Stimulated activated CD8-positive, alpha-beta memory T cell treated with anti-CD3 and anti-CD28 coated beads, Interleukin-4, amount 100 ng/mL, for 4 hours (primary cell): Measurements from ENCODE around the gene ASCL5.

ENCODE experiments used
- DNase-seq, 2 donors: peaks; one replicate each; pipeline ENCODE4 v3.0.0-alpha.2; 2020; ENCODE audit warnings: low read depth in 2 of 2, low spot score in 1 of 2

The ASCL5 gene

GRCh38 chr1:201111156-201111555 lies 15.8 kb downstream of the ASCL5 start:
- DNase-seq: no peak

DNA sequence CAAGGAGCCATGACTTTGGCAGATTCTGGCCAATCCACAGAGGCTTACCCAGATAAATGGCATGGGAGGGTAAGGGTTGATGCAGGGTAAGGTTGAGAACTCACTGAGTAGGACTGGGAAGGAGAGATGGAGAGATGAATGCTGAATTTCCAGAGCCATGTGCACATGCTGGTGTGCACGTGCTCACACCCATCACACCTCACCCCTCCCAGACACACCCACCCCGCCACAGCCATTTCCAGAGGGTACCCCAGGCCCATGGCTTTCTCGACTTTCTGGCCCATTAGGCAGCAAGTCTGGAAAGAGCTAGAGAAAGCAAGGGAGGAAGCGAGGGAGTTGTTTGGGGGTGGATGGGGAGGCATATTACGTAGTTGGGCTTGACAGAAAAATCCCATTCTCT lies 16.4 kb downstream of the ASCL5 start:
- no peak for DNase-seq

DNA sequence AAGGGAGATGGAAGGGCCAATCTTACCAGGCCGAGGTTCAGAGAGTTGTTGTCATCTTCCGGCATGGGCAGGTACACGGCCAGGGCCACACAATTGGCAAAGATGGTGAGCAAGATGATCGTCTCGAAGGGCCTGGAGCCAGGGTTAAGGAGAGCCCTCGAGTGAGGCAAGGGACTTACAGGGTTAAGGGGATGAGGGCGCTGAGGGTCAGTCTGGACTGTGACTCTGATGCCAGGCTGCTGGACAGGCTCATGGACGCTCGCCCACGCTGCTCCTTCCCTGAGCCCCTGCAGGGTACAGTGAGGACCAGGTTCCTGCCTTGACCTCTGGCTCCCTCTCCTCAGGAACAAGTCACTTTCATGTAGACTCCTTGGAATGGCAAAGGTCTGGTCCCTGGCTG lies 16.8 kb downstream of the ASCL5 start:
- DNase-seq: no peak

- no peak for DNase-seq
Measured at GRCh38 chr1:201109651-201110050, 17.3 kb downstream of the ASCL5 start.

GRCh38 chr1:201108614-201109013 lies 18.4 kb downstream of the ASCL5 start:
- DNase-seq: no peak

GRCh38 chr1:201105688-201106087 lies 21.3 kb downstream of the ASCL5 start:
- no peak for DNase-seq

DNA sequence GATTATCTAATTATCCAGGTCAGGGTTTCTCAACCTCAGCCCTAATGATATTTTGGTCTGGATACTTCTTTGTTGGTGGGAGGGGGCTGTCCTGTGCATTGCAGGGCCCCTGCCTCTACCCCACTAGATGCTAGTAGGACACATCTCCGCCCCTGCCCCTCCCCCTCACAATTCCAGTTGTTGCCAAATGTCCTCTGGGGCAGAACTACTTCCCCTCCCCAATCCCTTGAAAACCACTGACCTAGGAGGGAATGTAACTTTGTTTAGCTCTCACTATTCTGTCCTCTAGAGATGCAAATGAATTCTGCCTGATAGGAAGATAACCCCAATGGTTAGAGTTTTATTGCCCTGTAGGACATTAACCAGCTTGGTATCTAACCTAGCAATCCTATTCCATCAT lies 22.8 kb downstream of the ASCL5 start:
- DNase-seq: no peak

GRCh38 chr1:201103666-201104065 lies 23.3 kb downstream of the ASCL5 start:
- DNase-seq: no peak

DNA sequence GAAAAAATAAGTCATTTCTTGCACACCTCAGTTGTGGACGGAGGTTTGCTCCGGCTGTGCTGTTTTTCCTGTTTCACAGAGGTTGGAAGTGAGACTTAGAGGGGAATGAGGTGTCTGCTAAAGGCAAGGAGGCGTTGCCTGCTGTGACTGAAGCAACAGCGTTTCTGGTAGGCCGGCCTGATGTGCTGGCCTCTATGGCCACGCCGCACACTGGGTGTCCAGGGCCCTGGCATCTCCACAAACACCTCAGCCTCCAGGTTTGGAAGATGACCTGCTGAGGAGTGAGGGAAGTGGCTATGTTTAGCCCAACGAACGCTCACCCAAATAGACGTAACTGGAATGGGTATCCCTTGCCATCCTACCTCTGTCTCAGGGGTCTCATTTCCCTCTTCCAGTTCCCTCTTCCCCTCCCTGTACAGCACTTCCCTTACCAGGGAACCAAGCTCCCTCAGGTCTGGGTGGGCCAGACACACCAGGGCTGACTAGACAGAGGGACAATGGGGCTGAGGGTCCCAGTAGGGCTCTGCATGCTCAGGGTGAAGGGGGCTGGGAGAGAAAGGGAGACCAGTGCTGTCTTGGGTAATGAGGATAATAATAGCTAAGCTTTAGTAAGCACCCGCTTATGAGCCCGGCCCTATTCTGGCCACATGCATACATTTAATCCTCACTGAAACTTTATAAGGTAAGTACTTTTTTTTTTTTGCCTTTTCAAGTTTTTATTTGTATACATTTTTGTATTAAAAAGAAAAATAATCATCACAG lies 26.6 kb downstream of the ASCL5 start:
- DNase-seq: no peak

DNA sequence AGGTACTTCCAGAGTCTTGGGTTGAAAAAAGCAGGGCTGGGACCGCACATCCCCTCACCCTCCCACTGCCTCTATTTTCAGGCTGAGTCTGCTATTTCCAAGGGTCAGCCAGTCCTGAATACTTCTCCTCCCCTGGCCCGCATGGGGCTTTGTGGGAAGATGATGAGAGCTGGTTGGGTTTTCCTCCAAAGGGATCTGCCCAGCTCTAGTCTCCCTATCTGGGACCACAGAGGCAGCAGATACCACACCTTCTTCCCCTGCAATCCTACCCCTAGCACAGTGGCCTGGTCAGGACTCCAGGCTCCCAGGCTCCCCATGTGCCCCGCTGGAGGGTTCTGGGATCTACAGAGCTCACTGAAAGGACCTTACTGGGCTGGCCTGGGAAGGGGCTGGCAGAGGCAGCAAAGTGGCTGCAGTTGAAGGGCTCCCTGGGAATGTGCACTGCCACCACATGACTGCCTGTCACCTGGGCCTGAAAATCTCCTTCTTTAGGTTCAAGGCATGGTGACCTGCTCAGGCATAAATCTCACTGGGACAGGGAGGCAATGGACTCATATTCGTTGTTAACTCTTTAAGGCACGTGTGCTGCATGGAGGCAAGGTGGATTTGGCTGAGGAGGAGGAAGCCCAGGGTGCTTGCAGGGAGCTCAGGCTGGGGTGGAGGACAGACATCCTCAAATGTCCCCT lies 27.8 kb downstream of the ASCL5 start:
- no peak for DNase-seq

DNA sequence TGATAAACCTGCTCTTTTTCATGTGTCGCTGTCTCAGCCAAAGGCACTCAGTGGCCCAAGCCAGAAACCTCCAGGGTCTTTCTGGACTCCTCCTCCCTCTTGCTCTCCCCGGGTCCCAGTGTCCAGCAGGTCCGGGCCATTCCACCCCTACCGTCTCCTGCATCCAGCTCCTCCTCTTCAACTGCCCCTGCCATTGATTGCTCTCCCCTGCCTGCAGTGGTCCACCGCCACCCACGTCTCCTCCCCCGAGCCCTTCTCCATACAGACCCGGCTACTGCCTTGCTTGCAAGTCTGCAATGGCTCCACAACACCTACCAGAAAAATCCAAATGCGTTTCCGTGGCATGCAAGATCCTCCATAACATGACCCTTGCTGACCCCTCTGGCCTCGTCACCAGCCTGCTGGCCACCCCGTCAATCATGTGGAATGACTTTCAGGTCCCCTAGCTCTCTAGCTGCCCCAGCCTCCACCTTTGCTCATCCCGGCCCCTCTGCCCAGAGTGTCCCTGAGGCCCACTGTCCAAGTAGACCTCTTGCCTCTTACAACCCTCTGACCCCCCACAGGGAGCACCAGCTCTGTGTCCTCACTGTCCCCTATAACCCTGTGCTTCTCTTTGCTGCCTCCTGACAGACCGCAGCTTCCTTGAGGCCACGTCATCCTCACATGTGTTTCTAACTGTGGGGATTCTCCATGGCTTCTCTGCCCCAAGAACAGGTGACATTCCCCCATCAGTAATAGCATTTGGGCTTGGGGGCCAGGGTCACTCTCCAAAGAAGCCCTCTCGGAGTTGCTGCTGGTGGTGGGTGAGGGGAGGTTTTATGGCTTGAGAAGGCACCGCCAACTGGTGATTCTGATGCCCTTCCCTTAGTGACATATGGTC lies 29.8 kb downstream of the ASCL5 start:
- no peak for DNase-seq

- DNase-seq: no peak
Measured at GRCh38 chr1:201096041-201096461, 30.9 kb downstream of the ASCL5 start.

GRCh38 chr1:201095581-201095980 lies 31.4 kb downstream of the ASCL5 start:
- DNase-seq: no peak

DNA sequence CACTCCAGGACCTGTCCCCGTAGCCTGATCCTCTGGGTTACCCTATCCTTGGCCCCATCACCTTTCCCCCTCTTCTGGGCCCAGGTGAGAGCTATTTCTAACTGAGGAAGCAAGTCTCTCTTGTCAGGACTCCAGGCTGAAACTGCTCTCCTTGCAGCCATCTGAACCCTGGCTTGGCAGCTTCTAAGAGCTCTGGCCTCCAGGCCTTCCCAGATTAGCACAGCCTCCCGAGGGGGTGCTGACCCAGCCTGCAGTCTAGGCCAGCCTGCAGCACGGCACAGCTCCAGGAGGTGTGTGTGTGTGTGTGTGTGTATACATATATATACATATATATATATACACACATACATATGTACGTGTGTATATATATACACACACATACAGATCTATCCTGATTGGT lies 32.2 kb downstream of the ASCL5 start:
- DNase-seq: no peak

- no peak for DNase-seq
Measured at GRCh38 chr1:201093962-201094361, 33.0 kb downstream of the ASCL5 start.

DNA sequence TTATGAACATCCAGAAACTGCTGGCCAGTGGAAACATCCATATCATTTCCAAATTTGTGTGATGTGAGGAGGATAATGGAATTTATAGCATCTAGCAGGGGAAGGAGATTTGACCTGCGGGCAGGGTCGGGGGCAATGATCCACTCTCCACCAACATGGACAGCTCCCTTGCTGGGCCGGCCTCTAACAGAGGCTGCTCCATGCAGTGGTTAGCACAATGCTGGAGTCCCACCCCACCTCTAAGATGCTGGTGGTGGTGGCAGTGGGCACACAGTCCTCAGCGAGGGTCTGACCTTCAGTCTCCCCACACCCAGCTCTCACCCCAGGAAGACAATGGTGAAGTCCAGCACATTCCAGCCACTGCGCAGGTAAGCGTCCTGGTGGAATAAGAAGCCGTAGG lies 33.4 kb downstream of the ASCL5 start:
- DNase-seq: no peak

DNA sequence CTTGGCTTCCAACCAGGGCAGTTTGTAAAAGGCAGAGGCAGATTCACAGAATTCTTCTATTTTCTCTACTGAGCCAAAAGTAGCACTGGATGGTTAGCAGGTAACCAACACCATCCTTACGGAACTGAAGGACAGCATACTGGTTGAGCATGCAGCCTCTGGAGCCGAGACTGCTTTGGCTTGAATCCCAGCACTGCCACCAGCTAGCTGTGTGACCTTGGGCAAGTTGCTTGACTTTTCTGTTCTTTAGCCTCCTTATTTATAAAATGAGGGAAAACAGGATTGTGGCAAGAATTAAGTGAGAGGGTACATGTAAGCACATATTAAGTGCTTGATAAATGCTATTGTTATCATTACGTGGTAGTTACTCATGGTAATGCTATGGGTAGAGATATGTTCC lies 34.2 kb downstream of the ASCL5 start:
- no peak for DNase-seq

- DNase-seq: no peak
Measured at GRCh38 chr1:201091256-201091655, 35.7 kb downstream of the ASCL5 start.

DNA sequence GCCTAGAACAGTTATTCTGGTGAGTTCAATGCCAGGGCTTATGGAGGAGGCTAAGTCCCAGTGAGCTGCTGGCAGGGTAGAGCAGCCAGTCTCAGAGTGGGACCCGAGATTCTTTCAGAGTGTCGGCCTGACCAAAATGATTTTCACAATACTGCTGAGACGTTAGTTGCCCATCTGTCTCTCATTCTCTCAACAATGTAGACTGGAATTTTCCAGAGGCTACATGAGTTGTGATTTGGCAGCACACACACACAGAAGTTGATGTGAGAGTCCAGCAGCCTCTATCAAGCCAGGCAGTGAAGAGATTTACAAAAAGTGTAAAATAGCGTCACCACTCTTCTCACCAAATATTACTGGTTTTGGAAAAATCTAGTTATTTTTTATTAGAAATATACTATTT lies 36.4 kb downstream of the ASCL5 start:
- DNase-seq: no peak

- DNase-seq: no peak
Measured at GRCh38 chr1:201089596-201089995, 37.4 kb downstream of the ASCL5 start.

DNA sequence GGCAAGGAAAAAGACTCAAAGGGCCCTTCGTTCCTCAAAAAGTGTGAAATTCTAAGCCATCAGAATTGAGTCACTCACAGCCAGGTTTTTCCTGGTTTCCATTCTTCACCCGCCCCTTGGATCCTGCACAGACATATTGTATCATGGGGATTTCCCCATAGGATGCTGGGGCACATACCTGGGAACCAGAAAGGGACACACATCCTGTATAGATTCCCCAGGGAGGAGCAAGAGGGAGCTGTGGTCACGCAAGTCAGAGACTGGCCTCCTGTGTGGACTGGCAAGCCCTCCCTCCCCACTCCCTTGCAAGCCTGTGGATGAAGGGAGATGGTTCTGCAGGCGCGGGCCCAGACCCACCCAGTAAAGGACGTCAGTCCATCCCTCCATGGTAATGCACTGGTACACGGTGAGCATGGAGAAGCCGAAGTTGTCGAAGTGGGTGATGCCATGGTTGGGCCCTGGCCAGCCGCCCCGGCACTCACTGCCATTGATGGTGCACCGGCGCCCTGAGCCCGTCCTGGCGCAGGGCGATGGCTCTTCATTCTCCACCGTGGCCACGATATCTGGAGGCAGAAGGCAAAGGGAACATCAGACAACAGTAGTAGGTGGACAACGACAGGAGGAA lies 38.0 kb downstream of the ASCL5 start:
- DNase-seq: no peak
